HepG2 (cell line): ENCODE measurements around the gene MCRIP2. TPM values are rescaled to one million over a fixed set of nuclear protein-coding genes. Genes with fewer than 3 reads are reported as not detected.
A peak's percentile ranks its signal among the peaks of the same experiment; 100 is the strongest.

Experiments
- ARHGAP35 ChIP-seq: sonication (generic); formaldehyde crosslinking; IDR thresholded peaks from 2 replicates; pipeline ENCODE4 v1.9.0; 2022; ENCODE audit warnings: mild to moderate bottlenecking, inconsistent platforms, moderate library complexity, missing genetic modification reagents, borderline replicate concordance
- ATAD3A ChIP-seq: sonication (generic); formaldehyde crosslinking; IDR thresholded peaks from 2 replicates; pipeline ENCODE4 v1.4.0; 2020; ENCODE audit warnings: missing genetic modification reagents
- DMAP1 ChIP-seq: IDR thresholded peaks from 2 replicates; pipeline ENCODE4 v1.6.1; 2016
- STAG1 ChIP-seq: sonication (generic); formaldehyde crosslinking; IDR thresholded peaks from 2 replicates; pipeline ENCODE4 v1.4.0; 2020; ENCODE audit warnings: missing genetic modification reagents
- TCF7 ChIP-seq: sonication (generic); IDR thresholded peaks from 2 replicates; pipeline ENCODE4 v1.6.1; 2016; ENCODE audit warnings: antibody characterized with exemption, low read depth
- ZNF232 ChIP-seq: sonication (generic); formaldehyde crosslinking; IDR thresholded peaks from 2 replicates; pipeline ENCODE4 v1.4.0; 2020; ENCODE audit warnings: missing genetic modification reagents, borderline replicate concordance
- ZNF326 ChIP-seq: sonication (generic); formaldehyde crosslinking; IDR thresholded peaks from 2 replicates; pipeline ENCODE4 v1.4.0; 2020; ENCODE audit warnings: missing genetic modification reagents, borderline replicate concordance
- ZNF335 ChIP-seq: sonication (generic); formaldehyde crosslinking; IDR thresholded peaks from 2 replicates; pipeline ENCODE4 v1.4.0; 2020; ENCODE audit warnings: missing genetic modification reagents
- ZNF577 ChIP-seq: sonication (generic); formaldehyde crosslinking; IDR thresholded peaks from 2 replicates; pipeline ENCODE4 v1.4.0; 2020; ENCODE audit warnings: mild to moderate bottlenecking, low read depth, missing genetic modification reagents, borderline replicate concordance
- ZNF768 ChIP-seq: sonication (generic); formaldehyde crosslinking; IDR thresholded peaks from 2 replicates; pipeline ENCODE4 v1.4.0; 2020; ENCODE audit warnings: missing genetic modification reagents
- polyA plus RNA-seq, 8 experiments: library from polyadenylated mRNA; depleted of rRNA in 3 of 8; stranded (reverse) in 7 of 8; unstranded in 1 of 8; fragments of >200 nt; fragmentation: Illumina TruSeq in 4 of 8; extraction: Trizol in 4 of 8; gene quantifications; 2 replicates each; pipeline versions ENCODE4 v1.2.1 to v1.2.3, GENCODE V29; 2011 to 2016; ENCODE audit warnings: low read depth in 4 of 8, missing spikeins in 1 of 8, mixed read lengths in 1 of 8; ENCODE audit not compliant: insufficient read depth in 1 of 8
- total RNA-seq, 5 experiments: library from RNA; depleted of rRNA; stranded (reverse); fragments of >200 nt; fragmentation: Illumina TruSeq; extraction: Trizol; gene quantifications; 2 replicates each; pipeline ENCODE4 v1.2.3, GENCODE V29; 2016; ENCODE audit warnings: low read depth in 1 of 5
- TF ChIP-seq, protein P1 (sequence below): sonication (generic); formaldehyde crosslinking; IDR thresholded peaks from 2 replicates; pipeline ENCODE4 v1.4.0; 2020; ENCODE audit warnings: missing genetic modification reagents
- TF ChIP-seq, protein P2 (sequence below): sonication (generic); formaldehyde crosslinking; IDR thresholded peaks from 2 replicates; pipeline ENCODE4 v1.4.0; 2020; ENCODE audit warnings: mild to moderate bottlenecking, missing genetic modification reagents
- TF ChIP-seq, protein P3 (sequence below): sonication (generic); formaldehyde crosslinking; IDR thresholded peaks from 2 replicates; pipeline ENCODE4 v1.4.0; 2020; ENCODE audit warnings: missing genetic modification reagents, borderline replicate concordance
- TF ChIP-seq, protein P4 (sequence below): IDR thresholded peaks from 2 replicates; pipeline ENCODE4 v1.6.1; 2016; ENCODE audit warnings: control low read depth
- TF ChIP-seq, protein P5 (sequence below): sonication (generic); formaldehyde crosslinking; IDR thresholded peaks from 2 replicates; pipeline ENCODE4 v1.9.0; 2022; ENCODE audit warnings: missing genetic modification reagents, mild to moderate bottlenecking, borderline replicate concordance
- TF ChIP-seq, protein P6 (sequence below): sonication (generic); formaldehyde crosslinking; IDR thresholded peaks from 2 replicates; pipeline ENCODE4 v1.4.0; 2020; ENCODE audit warnings: missing genetic modification reagents; ENCODE audit errors: not compliant biosample characterization
- TF ChIP-seq, protein P7 (sequence below): IDR thresholded peaks from 2 replicates; pipeline ENCODE4 v1.6.1; 2016

Gene MCRIP2
- total and polyA plus RNA-seq, 2 of the 13 experiments (the other 11 are each of a cell fraction or from before 2014, with no cell fraction given) = 39.6 to 76.7 TPM

DNA sequence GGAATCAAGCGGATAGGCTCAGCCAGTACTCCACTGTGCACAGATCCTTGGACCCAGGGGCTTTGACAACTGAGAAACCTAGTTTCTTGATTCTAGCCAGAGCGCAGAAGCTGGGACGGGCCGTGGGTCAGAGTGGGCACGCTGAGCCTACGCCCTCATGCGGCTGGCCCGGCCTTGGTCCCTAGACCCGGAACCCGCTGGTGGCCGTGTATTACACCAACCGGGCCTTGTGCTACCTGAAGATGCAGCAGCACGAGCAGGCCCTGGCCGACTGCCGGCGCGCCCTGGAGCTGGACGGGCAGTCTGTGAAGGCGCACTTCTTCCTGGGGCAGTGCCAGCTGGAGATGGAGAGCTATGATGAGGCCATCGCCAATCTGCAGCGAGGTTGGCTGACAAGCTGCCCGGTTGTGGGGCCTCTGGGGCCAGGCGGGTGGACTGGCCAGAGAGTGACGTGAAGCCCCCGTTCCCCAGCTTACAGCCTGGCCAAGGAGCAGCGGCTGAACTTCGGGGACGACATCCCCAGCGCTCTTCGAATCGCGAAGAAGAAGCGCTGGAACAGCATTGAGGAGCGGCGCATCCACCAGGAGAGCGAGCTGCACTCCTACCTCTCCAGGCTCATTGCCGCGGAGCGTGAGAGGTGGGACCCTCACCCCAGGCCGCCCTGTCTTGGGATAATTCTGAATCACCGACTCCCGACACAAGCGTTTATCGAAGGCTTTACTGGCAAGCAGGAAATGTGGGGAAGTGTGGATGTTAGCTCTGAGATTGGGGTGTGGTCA is 39.5 kb downstream of the MCRIP2 start (continued):
- TF ChIP-seq, protein P1, sequence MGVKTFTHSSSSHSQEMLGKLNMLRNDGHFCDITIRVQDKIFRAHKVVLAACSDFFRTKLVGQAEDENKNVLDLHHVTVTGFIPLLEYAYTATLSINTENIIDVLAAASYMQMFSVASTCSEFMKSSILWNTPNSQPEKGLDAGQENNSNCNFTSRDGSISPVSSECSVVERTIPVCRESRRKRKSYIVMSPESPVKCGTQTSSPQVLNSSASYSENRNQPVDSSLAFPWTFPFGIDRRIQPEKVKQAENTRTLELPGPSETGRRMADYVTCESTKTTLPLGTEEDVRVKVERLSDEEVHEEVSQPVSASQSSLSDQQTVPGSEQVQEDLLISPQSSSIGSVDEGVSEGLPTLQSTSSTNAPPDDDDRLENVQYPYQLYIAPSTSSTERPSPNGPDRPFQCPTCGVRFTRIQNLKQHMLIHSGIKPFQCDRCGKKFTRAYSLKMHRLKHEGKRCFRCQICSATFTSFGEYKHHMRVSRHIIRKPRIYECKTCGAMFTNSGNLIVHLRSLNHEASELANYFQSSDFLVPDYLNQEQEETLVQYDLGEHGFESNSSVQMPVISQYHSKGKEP (CRISPR knock-in tag) = no peak
- TF ChIP-seq, protein P2, sequence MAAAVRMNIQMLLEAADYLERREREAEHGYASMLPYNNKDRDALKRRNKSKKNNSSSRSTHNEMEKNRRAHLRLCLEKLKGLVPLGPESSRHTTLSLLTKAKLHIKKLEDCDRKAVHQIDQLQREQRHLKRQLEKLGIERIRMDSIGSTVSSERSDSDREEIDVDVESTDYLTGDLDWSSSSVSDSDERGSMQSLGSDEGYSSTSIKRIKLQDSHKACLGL (CRISPR knock-in tag) = 0 out of 2 replicates have a peak, but pooled peaks have one; percentile 60
- no peak for TF ChIP-seq DMAP1 (CRISPR knock-in tag)
- TF ChIP-seq, protein P3, sequence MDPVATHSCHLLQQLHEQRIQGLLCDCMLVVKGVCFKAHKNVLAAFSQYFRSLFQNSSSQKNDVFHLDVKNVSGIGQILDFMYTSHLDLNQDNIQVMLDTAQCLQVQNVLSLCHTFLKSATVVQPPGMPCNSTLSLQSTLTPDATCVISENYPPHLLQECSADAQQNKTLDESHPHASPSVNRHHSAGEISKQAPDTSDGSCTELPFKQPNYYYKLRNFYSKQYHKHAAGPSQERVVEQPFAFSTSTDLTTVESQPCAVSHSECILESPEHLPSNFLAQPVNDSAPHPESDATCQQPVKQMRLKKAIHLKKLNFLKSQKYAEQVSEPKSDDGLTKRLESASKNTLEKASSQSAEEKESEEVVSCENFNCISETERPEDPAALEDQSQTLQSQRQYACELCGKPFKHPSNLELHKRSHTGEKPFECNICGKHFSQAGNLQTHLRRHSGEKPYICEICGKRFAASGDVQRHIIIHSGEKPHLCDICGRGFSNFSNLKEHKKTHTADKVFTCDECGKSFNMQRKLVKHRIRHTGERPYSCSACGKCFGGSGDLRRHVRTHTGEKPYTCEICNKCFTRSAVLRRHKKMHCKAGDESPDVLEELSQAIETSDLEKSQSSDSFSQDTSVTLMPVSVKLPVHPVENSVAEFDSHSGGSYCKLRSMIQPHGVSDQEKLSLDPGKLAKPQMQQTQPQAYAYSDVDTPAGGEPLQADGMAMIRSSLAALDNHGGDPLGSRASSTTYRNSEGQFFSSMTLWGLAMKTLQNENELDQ = no peak
- no peak for TF ChIP-seq ARHGAP35 (CRISPR knock-in tag)
- no peak for TF ChIP-seq ZNF326 (CRISPR knock-in tag)
- TF ChIP-seq, protein P4, sequence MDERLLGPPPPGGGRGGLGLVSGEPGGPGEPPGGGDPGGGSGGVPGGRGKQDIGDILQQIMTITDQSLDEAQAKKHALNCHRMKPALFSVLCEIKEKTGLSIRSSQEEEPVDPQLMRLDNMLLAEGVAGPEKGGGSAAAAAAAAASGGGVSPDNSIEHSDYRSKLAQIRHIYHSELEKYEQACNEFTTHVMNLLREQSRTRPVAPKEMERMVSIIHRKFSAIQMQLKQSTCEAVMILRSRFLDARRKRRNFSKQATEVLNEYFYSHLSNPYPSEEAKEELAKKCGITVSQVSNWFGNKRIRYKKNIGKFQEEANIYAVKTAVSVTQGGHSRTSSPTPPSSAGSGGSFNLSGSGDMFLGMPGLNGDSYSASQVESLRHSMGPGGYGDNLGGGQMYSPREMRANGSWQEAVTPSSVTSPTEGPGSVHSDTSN (CRISPR knock-in tag) = no peak
- TF ChIP-seq, protein P5, sequence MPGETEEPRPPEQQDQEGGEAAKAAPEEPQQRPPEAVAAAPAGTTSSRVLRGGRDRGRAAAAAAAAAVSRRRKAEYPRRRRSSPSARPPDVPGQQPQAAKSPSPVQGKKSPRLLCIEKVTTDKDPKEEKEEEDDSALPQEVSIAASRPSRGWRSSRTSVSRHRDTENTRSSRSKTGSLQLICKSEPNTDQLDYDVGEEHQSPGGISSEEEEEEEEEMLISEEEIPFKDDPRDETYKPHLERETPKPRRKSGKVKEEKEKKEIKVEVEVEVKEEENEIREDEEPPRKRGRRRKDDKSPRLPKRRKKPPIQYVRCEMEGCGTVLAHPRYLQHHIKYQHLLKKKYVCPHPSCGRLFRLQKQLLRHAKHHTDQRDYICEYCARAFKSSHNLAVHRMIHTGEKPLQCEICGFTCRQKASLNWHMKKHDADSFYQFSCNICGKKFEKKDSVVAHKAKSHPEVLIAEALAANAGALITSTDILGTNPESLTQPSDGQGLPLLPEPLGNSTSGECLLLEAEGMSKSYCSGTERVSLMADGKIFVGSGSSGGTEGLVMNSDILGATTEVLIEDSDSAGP (CRISPR knock-in tag) = peak; percentile 70; the same call in 1 of the 2 replicates
- TF ChIP-seq ZNF768 = peak; percentile 27; the same call in 1 of the 2 replicates
- TF ChIP-seq, protein P6, sequence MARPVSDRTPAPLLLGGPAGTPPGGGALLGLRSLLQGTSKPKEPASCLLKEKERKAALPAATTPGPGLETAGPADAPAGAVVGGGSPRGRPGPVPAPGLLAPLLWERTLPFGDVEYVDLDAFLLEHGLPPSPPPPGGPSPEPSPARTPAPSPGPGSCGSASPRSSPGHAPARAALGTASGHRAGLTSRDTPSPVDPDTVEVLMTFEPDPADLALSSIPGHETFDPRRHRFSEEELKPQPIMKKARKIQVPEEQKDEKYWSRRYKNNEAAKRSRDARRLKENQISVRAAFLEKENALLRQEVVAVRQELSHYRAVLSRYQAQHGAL (CRISPR knock-in tag) = no peak
- TF ChIP-seq ZNF232 (CRISPR knock-in tag) = no peak
- no peak for TF ChIP-seq ZNF335 (CRISPR knock-in tag)
- peak; percentile 48 for TF ChIP-seq STAG1 (CRISPR knock-in tag)
- TF ChIP-seq TCF7 = no peak
- TF ChIP-seq, protein P7, sequence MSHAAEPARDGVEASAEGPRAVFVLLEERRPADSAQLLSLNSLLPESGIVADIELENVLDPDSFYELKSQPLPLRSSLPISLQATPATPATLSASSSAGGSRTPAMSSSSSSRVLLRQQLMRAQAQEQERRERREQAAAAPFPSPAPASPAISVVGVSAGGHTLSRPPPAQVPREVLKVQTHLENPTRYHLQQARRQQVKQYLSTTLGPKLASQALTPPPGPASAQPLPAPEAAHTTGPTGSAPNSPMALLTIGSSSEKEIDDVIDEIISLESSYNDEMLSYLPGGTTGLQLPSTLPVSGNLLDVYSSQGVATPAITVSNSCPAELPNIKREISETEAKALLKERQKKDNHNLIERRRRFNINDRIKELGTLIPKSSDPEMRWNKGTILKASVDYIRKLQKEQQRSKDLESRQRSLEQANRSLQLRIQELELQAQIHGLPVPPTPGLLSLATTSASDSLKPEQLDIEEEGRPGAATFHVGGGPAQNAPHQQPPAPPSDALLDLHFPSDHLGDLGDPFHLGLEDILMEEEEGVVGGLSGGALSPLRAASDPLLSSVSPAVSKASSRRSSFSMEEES (CRISPR knock-in tag) = no peak
- no peak for TF ChIP-seq ATAD3A (CRISPR knock-in tag)
- no peak for TF ChIP-seq ZNF577 (CRISPR knock-in tag)
